GM18505 (cell line): ENCODE results near the gene SUMF2.
"Not testable (repeated sequence)": the region's sequence is repeated elsewhere in the genome, so short reads cannot be mapped to it uniquely, and the experiment has no call there.

Experiments used
- ATAC-seq: cut with Tn5 transposase; IDR thresholded peaks from one replicate; pipeline ENCODE4 v1.9.1; 2021; ENCODE audit not compliant: unreplicated experiment
- POLR2A ChIP-seq: IDR thresholded peaks from 4 replicates; pipeline ENCODE4 v1.6.1; 2011; ENCODE audit warnings: borderline replicate concordance; ENCODE audit not compliant: insufficient read depth, insufficient read length; ENCODE audit errors: extremely low read depth

The SUMF2 gene

DNA sequence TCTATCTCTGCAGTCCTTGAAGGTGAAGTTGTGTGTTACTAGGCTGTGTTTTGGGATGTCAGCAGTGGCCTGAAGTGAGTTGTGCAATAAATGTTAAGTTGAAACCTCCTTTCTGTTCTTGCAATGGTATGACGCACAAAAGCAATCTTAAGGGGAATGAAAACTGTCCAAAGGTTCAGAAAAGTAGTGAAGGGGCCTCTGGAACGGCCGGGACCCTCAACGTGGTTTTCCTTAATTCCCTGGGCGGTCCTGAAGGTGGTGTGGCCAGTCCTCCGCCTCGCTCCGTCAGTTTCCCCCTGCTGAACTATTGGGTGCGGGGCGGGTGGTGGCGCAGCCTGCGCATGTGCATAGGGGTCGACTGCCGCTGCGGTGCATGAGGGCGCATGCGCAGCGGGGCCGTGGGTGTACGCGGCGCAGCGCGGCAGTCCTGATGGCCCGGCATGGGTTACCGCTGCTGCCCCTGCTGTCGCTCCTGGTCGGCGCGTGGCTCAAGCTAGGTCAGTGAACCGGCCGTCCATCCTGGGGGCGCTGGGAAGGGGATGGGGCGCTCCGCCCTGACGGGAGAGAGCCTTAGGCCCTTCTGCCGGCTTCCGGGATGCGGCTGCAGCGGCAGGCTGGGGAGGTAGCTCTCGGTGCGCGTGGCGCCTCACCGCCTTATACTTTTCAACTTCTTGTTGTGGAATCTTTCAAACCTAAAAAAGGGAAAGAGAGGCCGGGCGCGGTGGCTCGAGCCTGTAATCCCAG is at the start of gene SUMF2:
Gene SUMF2, plus strand, starts transcription at position 405 of the 744 bp plus-strand sequence. Its CDS starts 26 bp downstream, at position 431.
- peak; percentile 87 for ATAC-seq
- TF ChIP-seq POLR2A = peak; percentile 96

DNA sequence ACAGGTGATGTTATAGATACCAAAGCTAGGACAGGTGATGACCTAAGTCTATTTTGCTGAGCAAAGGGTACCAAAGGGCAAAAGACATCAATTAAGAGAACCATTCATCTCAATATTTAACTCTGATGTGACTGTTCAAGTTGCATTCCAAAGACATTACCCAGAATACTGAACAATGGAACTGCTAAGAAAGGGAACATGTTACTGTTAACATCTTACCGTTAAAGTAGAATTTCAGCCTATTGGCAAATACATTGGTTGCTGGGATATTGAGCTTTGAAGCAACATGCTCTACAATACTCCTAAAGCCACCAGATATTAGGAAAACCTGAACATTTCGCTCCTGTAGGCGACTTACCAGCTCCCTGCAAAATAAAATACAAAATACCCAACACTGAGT is 47.1 kb upstream of the SUMF2 start:
- ATAC-seq = not testable (repeated sequence)

DNA sequence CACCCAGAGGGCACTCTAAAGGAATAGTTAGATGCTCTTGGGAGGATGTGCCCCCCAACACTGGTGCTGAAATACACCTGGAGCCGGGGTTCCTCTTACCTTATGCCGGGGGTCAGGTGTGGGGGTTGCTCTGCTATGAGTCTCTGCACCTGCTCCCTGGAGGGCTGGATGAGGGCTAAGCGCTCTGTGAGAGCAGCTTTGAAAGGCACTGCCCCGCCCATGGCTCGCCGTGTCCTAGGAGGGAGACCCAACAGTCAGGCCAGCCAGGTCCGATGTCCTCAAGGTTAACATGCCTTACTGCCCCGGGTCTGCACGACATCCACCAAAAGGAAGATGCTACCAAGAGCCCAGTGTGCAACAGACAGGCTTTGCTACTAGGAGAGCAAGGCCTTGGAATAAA is 44.6 kb upstream of the SUMF2 start:
- ATAC-seq = no peak
- TF ChIP-seq POLR2A = no peak

DNA sequence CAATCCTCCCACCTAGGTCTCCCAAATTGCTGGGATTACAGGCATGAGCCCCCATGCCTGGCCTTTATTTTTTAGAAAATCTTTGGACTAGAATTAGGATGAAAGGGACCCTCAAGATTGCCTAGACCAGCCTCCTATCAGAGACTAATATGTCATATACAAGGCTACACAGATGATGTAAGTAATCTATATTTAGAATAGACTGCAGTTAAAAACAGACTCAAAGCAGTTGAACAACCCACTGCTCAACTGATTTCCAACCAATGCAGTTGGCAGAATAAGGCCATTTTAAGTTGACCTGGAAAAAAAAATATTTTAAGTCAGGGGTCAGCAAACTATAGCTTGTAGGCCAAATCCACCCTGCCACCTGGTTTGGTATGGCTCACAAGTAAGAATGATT is 40.6 kb upstream of the SUMF2 start:
- TF ChIP-seq POLR2A = no peak
- no peak for ATAC-seq

DNA sequence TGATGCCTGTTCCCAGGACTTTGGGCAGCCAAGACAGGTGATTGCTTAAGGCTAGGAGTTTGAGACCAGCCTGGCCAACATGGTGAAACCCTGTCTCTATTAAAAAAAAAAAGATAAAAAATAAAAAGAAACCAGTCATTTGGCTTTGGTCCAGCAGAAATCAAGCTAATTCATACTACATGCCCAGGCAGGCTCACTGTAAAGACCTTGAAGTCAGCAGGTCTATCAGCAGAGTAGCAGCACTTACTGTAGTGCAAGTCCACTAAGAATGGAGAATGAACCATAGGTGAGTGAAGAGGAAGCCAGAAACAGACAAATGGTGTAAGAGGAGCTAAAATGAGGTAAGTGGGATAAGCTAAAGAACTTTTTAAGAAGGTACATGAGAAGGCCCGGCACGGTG is 37.5 kb upstream of the SUMF2 start:
- no peak for ATAC-seq
- no peak for TF ChIP-seq POLR2A

DNA sequence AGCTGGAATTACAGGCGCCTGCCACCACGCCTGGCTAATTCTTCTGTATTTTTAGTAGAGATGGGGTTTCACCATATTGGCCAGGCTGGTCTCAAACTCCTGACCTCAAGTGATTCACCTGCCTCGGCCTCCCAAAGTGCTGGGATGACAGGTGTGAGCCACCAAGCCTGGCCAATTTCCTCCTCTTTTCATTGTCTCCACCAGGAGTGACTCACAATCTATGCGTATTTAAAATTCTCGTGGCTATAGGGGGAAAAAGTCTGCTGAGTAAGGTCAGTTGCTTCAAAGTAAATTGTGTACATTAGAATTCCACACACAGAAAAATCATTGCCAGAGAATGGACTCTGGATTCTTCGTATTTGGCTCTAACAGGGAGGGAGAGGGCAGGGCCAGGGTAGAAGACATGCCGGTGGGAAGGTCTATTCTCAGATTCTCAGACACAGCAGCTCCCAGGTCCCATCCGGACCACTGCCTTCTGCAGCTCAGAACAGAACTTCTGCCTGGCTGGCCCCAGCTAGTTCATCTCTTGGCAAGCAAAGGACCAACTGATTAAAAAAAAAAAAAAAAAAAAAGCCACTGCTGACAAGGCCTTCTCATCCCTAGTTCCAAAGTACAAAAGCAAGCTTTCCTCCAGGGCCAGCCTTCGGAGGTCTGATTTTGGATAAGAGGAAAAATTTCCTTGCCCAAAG is 35.0 kb upstream of the SUMF2 start:
- TF ChIP-seq POLR2A = no peak
- no peak for ATAC-seq

DNA sequence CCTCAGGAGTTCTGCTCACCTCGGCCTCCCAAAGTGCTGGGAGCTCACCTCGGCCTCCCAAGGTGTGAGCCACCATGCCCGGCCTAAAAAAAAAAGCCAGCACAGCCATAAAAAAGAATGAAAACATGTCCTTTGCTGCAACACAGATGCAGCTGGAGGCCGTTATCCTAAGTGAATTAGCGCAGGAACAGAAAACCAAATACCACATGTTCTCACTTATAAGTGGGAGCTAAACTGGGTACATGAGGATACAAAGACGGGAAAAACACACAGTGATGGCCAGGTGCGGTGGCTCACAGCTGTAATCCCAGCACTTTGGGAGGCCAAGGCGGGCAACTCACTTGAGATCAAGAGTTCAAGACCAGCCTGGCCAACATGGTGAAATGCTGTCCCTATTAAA is 33.7 kb upstream of the SUMF2 start:
- TF ChIP-seq POLR2A = no peak
- ATAC-seq = no peak

DNA sequence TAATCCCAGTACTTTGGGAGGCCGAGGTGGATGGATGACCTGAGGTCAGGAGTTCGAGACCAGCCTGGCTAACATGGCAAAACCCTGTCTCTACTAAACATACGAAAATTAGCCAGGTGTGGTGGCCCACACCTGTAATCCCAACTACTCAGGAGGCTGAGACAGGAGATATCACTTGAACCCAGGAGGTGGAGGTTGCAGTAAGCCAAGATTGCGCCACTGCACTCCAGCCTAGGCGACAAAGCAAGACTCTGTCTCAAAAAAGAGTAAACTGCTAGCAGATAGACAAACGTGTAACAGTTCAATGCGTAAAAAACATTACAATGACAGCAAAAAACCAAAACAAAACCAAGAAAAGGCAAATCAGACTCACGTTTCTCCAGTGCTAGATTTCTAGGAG is 32.5 kb upstream of the SUMF2 start:
- not testable (repeated sequence) for ATAC-seq

DNA sequence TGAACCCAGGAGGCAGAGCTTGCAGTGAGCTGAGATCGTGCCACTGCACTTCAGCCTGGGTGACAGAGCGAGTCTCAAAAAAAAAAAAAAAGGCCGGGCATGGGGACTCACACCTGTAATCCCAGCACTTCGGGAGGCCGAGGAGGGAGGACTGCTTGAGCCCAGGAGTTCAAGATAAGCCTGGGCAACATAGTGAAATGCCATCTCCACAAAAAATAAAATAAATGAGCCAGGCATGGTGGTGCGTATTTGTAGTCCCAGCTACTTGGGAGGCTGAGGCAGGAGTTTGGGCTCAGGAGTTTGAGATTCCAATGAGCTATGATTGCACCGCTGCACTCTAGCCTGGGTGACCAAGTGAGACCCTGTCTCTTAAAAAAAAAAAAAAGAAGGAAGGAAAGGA is 31.5 kb upstream of the SUMF2 start:
- ATAC-seq = not testable (repeated sequence)

DNA sequence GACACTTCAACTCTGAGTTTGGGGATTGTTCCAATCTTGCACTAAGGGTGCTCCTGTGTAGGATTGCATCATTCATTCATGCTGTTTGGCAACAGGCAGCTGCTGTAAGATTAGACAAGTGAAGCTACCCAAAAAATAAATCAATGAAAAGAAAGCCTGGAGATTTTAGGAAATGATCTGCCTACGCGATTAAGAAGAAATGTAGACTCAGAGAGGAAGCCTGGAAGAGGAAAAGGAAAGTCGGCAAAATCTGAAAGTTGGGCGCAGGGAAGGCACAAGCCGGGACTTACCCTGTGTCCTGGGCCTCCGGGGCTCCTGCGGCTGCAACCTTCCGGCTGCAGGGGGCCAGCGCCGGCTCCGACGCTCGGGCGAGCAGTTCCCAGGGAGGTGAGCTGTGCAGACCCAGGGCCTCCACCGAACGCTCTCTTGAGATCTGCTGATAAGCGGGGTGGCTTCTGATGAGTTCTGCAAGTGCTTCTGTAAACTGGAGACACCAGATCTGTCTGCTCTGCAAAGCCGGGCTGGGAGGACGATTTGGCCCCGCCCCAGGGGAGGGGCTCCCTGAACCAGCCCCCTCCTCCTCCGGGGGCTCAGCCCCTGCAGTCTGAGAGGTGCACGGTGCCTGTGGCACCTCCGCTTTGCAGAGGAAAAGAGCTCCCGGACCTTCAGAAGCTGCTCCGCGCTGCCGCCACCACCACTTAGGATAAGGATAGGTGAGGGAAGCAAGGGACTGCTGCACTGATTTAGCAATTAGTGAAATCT is 30.2 kb upstream of the SUMF2 start:
- TF ChIP-seq POLR2A = peak; percentile 64
- ATAC-seq = peak; percentile 98

DNA sequence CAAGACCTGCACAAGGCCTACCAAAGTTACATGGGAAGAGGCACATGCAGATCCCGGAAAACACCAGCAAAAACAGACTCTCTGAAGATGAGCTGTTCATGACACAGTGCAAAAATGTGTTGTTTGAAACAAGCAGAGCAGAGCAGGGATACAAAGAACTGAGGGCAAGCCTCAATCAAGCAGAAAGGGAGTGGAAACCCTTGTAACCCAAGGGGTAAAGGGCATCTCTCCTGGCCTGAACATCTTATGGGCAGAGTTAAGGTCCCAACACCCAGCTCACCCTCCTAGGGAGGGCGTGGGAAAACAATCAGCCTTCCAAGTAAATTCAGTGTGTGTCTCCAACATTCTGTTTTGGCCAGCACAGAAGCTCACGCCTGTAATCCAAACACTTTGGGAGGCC is 23.4 kb upstream of the SUMF2 start:
- TF ChIP-seq POLR2A = no peak
- ATAC-seq = no peak

DNA sequence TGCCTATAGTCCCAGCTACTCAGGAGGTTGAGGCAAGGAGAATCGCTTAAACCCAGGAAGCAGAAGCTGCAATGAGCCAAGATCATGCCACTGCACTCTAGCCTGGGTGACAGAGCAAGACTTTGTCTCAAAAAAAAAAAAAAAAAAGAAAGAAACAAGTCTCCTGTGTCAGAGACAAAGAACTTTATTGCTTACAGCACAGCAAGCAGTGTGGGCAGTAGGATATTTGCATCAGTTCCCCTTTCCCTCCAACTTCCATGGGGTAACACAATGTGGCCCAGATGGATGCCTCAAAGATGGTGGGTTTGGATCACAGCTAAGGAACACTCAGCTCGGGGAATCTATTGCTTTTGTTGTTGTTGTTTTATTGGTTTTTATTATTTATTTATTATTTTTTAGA is 18.3 kb upstream of the SUMF2 start:
- not testable (repeated sequence) for ATAC-seq

DNA sequence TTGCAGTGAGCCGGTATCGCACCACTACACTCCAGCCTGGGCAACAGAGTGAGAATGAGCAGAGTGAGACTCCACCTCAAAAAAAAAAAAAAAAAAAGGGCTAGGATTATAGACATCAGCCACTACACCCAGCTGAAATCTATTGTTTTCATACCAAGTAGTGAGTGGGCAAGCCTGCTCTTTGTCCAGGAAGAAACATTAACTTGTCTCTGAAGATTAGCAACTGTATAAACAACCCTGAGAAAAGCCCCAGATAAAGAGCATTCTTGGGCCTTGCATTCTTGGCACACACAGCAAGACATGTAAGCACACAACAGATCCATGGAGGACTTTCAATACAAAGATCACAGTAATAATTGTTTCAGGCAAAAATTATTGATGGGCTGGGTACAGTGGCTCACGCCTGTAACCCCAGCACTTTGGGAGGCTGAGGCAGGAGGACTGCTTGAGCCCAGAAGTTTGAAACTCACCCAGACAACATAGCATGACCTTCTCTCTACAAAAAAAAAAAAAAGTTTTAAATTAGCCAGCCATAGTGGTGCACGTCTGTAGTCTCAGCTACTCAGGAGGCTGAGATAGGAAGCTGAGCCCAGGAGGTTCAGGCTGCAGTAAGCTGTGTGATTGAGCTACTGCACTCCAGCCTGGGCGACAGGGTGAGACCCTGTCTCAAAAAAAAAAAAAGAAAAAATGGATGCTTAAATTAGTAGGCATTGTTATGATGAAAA is 17.2 kb upstream of the SUMF2 start:
- TF ChIP-seq POLR2A = no peak
- no peak for ATAC-seq

DNA sequence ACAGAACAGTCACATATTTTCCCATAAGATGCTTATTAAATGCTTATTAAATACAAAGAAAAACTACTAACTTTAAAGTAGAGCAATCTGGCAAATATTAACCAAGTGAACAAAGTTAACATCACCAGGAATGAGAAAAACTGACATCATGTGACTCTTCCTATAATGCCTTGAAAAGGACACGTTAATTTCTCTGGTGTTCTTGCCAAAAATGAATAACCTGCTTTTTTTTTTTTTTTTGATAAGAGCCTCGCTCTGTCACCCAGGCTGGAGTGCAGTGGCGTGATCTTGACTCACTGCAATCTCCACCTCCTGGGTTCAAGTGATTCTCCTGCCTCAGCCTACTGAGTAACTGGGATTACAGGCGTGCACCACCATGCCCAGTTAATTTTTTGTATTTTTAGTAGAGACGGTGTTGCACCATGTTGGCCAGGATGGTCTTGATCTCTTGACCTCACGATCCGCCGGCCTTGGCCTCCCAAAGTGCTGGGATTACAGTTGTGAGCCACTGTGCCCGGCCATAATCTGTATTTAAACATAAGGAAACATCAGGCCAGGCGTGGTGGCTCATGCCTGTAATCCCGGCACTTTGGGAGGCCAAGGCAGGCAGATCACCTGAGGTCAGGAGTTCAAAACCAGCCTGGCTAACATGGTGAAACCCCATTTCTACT is 16.5 kb upstream of the SUMF2 start:
- not testable (repeated sequence) for ATAC-seq
